ENCODE measurements around the gene GSTA1.
"Not testable (repeated sequence)": the region's sequence is repeated elsewhere in the genome, so short reads cannot be mapped to it uniquely, and the experiment has no call there.

Gene GSTA1

GRCh38 chr6:52802806-52803205 lies 810 bp downstream of the GSTA1 start:
- DNase-seq: no peak

GRCh38 chr6:52801188-52801841 lies 2.3 kb downstream of the GSTA1 start:
- no peak for DNase-seq

GRCh38 chr6:52799272-52799671 lies 4.3 kb downstream of the GSTA1 start:
- not testable (repeated sequence) for DNase-seq

GRCh38 chr6:52794366-52794765 lies 9.2 kb downstream of the GSTA1 start:
- DNase-seq: not testable (repeated sequence)

- no peak for DNase-seq
Measured at GRCh38 chr6:52790861-52791260, 12.8 kb downstream of the GSTA1 start.

- not testable (repeated sequence) for DNase-seq
Measured at GRCh38 chr6:52789658-52790057, 14.0 kb downstream of the GSTA1 start.

GRCh38 chr6:52788478-52788877 lies 15.1 kb downstream of the GSTA1 start:
- no peak for DNase-seq

GRCh38 chr6:52787917-52788316 lies 15.7 kb downstream of the GSTA1 start:
- no peak for DNase-seq

GRCh38 chr6:52786249-52786956 lies 17.2 kb downstream of the GSTA1 start:
- DNase-seq: no peak

GRCh38 chr6:52782696-52783274 lies 20.8 kb downstream of the GSTA1 start:
- not testable (repeated sequence) for DNase-seq

GRCh38 chr6:52782209-52782608 lies 21.4 kb downstream of the GSTA1 start:
- DNase-seq: not testable (repeated sequence)

GRCh38 chr6:52779237-52779636 lies 24.4 kb downstream of the GSTA1 start:
- no peak for DNase-seq

- DNase-seq: not testable (repeated sequence)
Measured at GRCh38 chr6:52776711-52777351, 26.8 kb downstream of the GSTA1 start.

GRCh38 chr6:52769399-52769798 lies 34.2 kb downstream of the GSTA1 start:
- not testable (repeated sequence) for DNase-seq

- not testable (repeated sequence) for DNase-seq
Measured at GRCh38 chr6:52767658-52768057, 36.0 kb downstream of the GSTA1 start.

- not testable (repeated sequence) for DNase-seq
Measured at GRCh38 chr6:52763322-52763916, 40.2 kb downstream of the GSTA1 start, which contains the start of gene GSTA2. TSS of gene GSTA2 (minus strand) at chr6:52763475. CDS start at chr6:52757947, 5,528 bp downstream.

GRCh38 chr6:52761673-52762491 lies 41.7 kb downstream of the GSTA1 start:
- DNase-seq: not testable (repeated sequence)

GRCh38 chr6:52760105-52760765 lies 43.4 kb downstream of the GSTA1 start:
- no peak for DNase-seq

- DNase-seq: no peak
Measured at GRCh38 chr6:52759085-52759484, 44.5 kb downstream of the GSTA1 start.

- not testable (repeated sequence) for DNase-seq
Measured at GRCh38 chr6:52757651-52758338, 45.8 kb downstream of the GSTA1 start.

- no peak for DNase-seq
Measured at GRCh38 chr6:52754443-52754842, 49.2 kb downstream of the GSTA1 start.

Data from NCI-H2227 treated with DMSO at 0.1 percent for 48 hours (cell line).